Nephron (organoid): ENCODE results near the gene RCC1.
A peak's percentile ranks its signal among the peaks of the same experiment; 100 is the strongest.
"Not testable (repeated sequence)": the region's sequence is repeated elsewhere in the genome, so short reads cannot be mapped to it uniquely, and the experiment has no call there.

Source experiments
- H3K27ac Mint-ChIP-seq, 3 experiments: 2 replicates each; pipeline ENCODE4 v1.8.0; 2020; ENCODE audit warnings: mixed read lengths in 3 of 3, mild to moderate bottlenecking in 2 of 3, moderate library complexity in 1 of 3
- H3K27me3 Mint-ChIP-seq: 2 replicates; pipeline ENCODE4 v1.8.0; 2021; ENCODE audit warnings: low read depth, mild to moderate bottlenecking, moderate library complexity, mixed read lengths
- H3K36me3 Mint-ChIP-seq: 2 replicates; pipeline ENCODE4 v1.8.0; 2020; ENCODE audit warnings: low read depth, mixed read lengths
- H3K4me1 Mint-ChIP-seq: 2 replicates; pipeline ENCODE4 v1.8.0; 2020; ENCODE audit warnings: mixed read lengths
- H3K4me3 Mint-ChIP-seq, 3 experiments: 2 replicates each; pipeline ENCODE4 v1.8.0; 2020; ENCODE audit warnings: mild to moderate bottlenecking in 3 of 3, mixed read lengths in 3 of 3, moderate library complexity in 2 of 3
- H3K9me3 Mint-ChIP-seq: 2 replicates; pipeline ENCODE4 v1.8.0; 2020; ENCODE audit warnings: mixed read lengths
- CTCF ChIP-seq, 3 experiments: fragments of 200-600 bp; sonication (generic); IDR thresholded peaks; one replicate each; pipeline ENCODE4 v1.5.0; 2021; ENCODE audit warnings: antibody characterized with exemption in 3 of 3; ENCODE audit not compliant: unreplicated experiment in 3 of 3

RCC1 gene

GRCh38 chr1:28516518-28516956 is 10.7 kb downstream of the RCC1 start:
- H3K4me3 Mint-ChIP-seq = peak overlapping the region; percentile 45 to 73 (median 50)
- peaks cover 16% of the 10 kb centered on the region for H3K36me3 Mint-ChIP-seq
- no peaks in the 10 kb centered on the region for H3K9me3 Mint-ChIP-seq
- H3K27ac Mint-ChIP-seq = no peak overlapping the region
- no peaks in the 10 kb centered on the region for H3K27me3 Mint-ChIP-seq
- TF ChIP-seq CTCF (IDR thresholded peaks at IDR 0.05; ENCODE audit: unreplicated experiment in 3 of 3) = no peak
- peaks cover 15% of the 10 kb centered on the region for H3K4me1 Mint-ChIP-seq

DNA sequence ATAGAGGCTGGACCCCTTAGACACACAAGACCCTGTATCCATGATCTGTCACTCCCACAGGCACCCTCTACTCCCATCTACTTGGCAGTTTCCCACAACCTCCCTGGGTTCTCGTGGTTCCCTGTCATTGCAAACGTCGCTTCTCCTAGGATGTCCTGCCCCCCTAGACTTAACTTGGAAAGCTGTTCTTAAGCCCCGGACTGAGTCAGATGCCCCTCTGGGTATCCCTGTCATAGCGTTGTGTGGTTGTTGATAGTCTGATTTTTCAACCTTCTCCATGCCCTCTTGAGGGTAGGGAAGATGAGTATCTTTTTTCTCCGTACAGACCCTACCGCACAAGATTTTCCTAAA is 11.8 kb downstream of the RCC1 start:
- Mint-ChIP-seq H3K4me1 (peaks cover 19% of the 10 kb centered on the region), H3K9me3 (no peaks in the 10 kb centered on the region), H3K27ac (peak overlapping the region; percentile 40 to 81 (median 68)), H3K27me3 (no peaks in the 10 kb centered on the region), H3K4me3 (peak overlapping the region; percentile 87 to 89 (median 87)), H3K36me3 (peaks cover 14% of the 10 kb centered on the region)
- TF ChIP-seq CTCF (IDR thresholded peaks at IDR 0.05; ENCODE audit: unreplicated experiment in 3 of 3) = no peak

GRCh38 chr1:28518000-28518744 is 12.3 kb downstream of the RCC1 start:
- Mint-ChIP-seq H3K4me1 (peaks cover 19% of the 10 kb centered on the region), H3K9me3 (no peaks in the 10 kb centered on the region), H3K27me3 (no peaks in the 10 kb centered on the region), H3K4me3 (peak overlapping the region; percentile 87 to 89 (median 87)), H3K36me3 (peaks cover 15% of the 10 kb centered on the region), H3K27ac (peak overlapping the region; percentile 68 to 81 (median 69))
- peak; percentile 99 to 100 (median 100) for TF ChIP-seq CTCF (IDR thresholded peaks at IDR 0.05; ENCODE audit: unreplicated experiment in 3 of 3)

DNA sequence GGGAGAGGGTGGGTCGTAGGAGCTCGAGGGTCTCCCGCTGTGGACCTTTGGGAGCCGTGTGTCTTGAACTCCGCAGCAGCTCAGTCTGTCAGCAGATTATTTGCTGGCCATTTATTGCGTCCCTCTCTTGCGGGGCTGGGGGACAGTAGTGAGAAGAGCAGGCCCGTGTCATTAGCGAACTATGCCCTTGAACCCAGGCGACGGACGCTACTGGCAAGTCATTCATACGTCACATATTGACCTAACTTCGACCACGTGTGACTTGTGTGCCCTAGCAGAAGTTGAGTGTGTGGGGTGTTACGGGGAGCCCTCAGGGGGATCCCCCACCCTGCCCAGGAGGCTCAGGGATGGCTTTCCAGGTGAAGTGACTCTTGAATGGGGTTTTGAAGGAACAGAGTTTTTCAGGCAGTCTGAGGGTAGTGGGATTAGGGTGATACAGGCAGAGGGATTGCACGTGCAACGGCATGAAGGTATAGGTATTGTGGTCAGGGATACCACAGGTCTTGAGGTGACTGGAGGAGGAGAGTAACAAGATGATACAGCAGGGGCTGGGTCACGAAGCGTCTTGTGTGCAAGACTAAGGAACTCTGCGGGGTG is 13.0 kb downstream of the RCC1 start:
- peak overlapping the region; percentile 80 to 82 (median 81) for H3K4me3 Mint-ChIP-seq
- no peaks in the 10 kb centered on the region for H3K27me3 Mint-ChIP-seq
- peak overlapping the region; percentile 37 to 69 (median 61) for H3K27ac Mint-ChIP-seq
- H3K9me3 Mint-ChIP-seq = no peaks in the 10 kb centered on the region
- H3K36me3 Mint-ChIP-seq = peaks cover 19% of the 10 kb centered on the region
- TF ChIP-seq CTCF (IDR thresholded peaks at IDR 0.05; ENCODE audit: unreplicated experiment in 3 of 3) = no peak
- H3K4me1 Mint-ChIP-seq = peaks cover 19% of the 10 kb centered on the region

GRCh38 chr1:28519946-28520725 is 14.3 kb downstream of the RCC1 start:
- Mint-ChIP-seq H3K4me3 (peak overlapping the region; percentile 76 to 81 (median 76)), H3K27me3 (no peaks in the 10 kb centered on the region), H3K4me1 (peaks cover 19% of the 10 kb centered on the region), H3K9me3 (no peaks in the 10 kb centered on the region), H3K36me3 (peaks cover 18% of the 10 kb centered on the region), H3K27ac (peak overlapping the region in 1 of 3 experiments; percentile 27)
- no peak for TF ChIP-seq CTCF (IDR thresholded peaks at IDR 0.05; ENCODE audit: unreplicated experiment in 3 of 3)

- Mint-ChIP-seq H3K4me3 (peak overlapping the region in 1 of 3 experiments; percentile 76), H3K4me1 (peaks cover 19% of the 10 kb centered on the region), H3K36me3 (peaks cover 18% of the 10 kb centered on the region)
- not testable (repeated sequence) for H3K9me3 Mint-ChIP-seq, H3K27me3 Mint-ChIP-seq, H3K27ac Mint-ChIP-seq
Measured at GRCh38 chr1:28520796-28521195, 15.0 kb downstream of the RCC1 start.
